ENCODE measurements around the gene GBX1. TPM values are rescaled to one million over a fixed set of nuclear protein-coding genes. Genes with fewer than 3 reads are reported as not detected.
A peak's percentile ranks its signal among the peaks of the same experiment; 100 is the strongest.

The GBX1 gene
- total RNA-seq, 1 donor from 2014 or later = 0.30 TPM

GRCh38 chr7:151139071-151139790, 28.3 kb downstream of the GBX1 start:
- no peak for DNase-seq

GRCh38 chr7:151138153-151138851, 29.2 kb downstream of the GBX1 start:
- no peak for DNase-seq

GRCh38 chr7:151137791-151138152, 29.7 kb downstream of the GBX1 start:
- DNase-seq = no peak

- no peak for DNase-seq
Measured at GRCh38 chr7:151137076-151137675, 30.3 kb downstream of the GBX1 start.

- DNase-seq = no peak
Measured at GRCh38 chr7:151135866-151136843, 31.3 kb downstream of the GBX1 start.

GRCh38 chr7:151135525-151135845, 32.0 kb downstream of the GBX1 start:
- no peak for DNase-seq

- DNase-seq = no peak
Measured at GRCh38 chr7:151134743-151135524, 32.6 kb downstream of the GBX1 start.

GRCh38 chr7:151133986-151134742, 33.3 kb downstream of the GBX1 start:
- DNase-seq = no peak

GRCh38 chr7:151133266-151133985, 34.1 kb downstream of the GBX1 start:
- no peak for DNase-seq

- no peak for DNase-seq
Measured at GRCh38 chr7:151132461-151133205, 34.9 kb downstream of the GBX1 start.

- DNase-seq = peak; percentile 18
Measured at GRCh38 chr7:151131592-151132293, 35.8 kb downstream of the GBX1 start.

GRCh38 chr7:151131224-151131591, 36.3 kb downstream of the GBX1 start:
- no peak for DNase-seq

- no peak for DNase-seq
Measured at GRCh38 chr7:151130741-151131157, 36.7 kb downstream of the GBX1 start.

GRCh38 chr7:151129960-151130591, 37.4 kb downstream of the GBX1 start:
- DNase-seq = no peak

GRCh38 chr7:151129117-151129959, 38.2 kb downstream of the GBX1 start:
- DNase-seq = no peak

GRCh38 chr7:151128716-151129115, 38.8 kb downstream of the GBX1 start:
- no peak for DNase-seq

- DNase-seq = no peak
Measured at GRCh38 chr7:151128144-151128543, 39.4 kb downstream of the GBX1 start.
